ENCODE data around the gene GAPDHS. TPM values are rescaled to one million over a fixed set of nuclear protein-coding genes. Genes with fewer than 3 reads are reported as not detected.

The GAPDHS gene
- total and polyA plus RNA-seq, 2 experiments from 2014 or later: not detected

- WGBS (ENCODE audit: low lambda C conversion rate, missing lambda C conversion rate): 72% methylated on average over 16 of the region's 17 CpGs
- H3K79me2 ChIP-seq: no peaks in the 10 kb centered on the region
- no peak for DNase-seq (ENCODE audit: low spot score)
- H4K20me1 ChIP-seq (ENCODE audit: insufficient read depth, poor library complexity, severe bottlenecking): no peaks in the 10 kb centered on the region
- H3K27ac ChIP-seq: no peak overlapping the region
- TF ChIP-seq EZH2phosphoT487 (IDR thresholded peaks at IDR 0.05; ENCODE audit: low read depth, severe bottlenecking, unreplicated experiment) (no peak), CTCF (IDR thresholded peaks at IDR 0.05; ENCODE audit: poor library complexity) (no peak), EZH2 (IDR thresholded peaks at IDR 0.05; ENCODE audit: borderline replicate concordance) (no peak)
- no peaks in the 10 kb centered on the region for H3K9me3 ChIP-seq (ENCODE audit: low read depth)
- H2AFZ ChIP-seq: no peak overlapping the region
- H3K36me3 ChIP-seq (replicated peaks; ENCODE audit: insufficient read depth, low read depth): no peaks in the 10 kb centered on the region
- no peak overlapping the region for H3K4me3 ChIP-seq
- H3K4me2 ChIP-seq: no peak overlapping the region
- peaks cover 3% of the 10 kb centered on the region for H3K4me1 ChIP-seq (ENCODE audit: insufficient read depth)
- H3K27me3 ChIP-seq: peaks cover 13% of the 10 kb centered on the region
- H3K9me2 ChIP-seq (replicated peaks; ENCODE audit: insufficient read depth): no peaks in the 10 kb centered on the region
Observed at GRCh38 chr19:35562336-35562735, 29.1 kb downstream of the GAPDHS start.

GRCh38 chr19:35562776-35563175 lies 29.5 kb downstream of the GAPDHS start:
- TF ChIP-seq EZH2 (IDR thresholded peaks at IDR 0.05; ENCODE audit: borderline replicate concordance) (no peak), EZH2phosphoT487 (IDR thresholded peaks at IDR 0.05; ENCODE audit: low read depth, severe bottlenecking, unreplicated experiment) (no peak), CTCF (IDR thresholded peaks at IDR 0.05; ENCODE audit: poor library complexity) (no peak)
- Histone ChIP-seq H3K27me3 (peaks cover 13% of the 10 kb centered on the region), H3K9me2 (replicated peaks; ENCODE audit: insufficient read depth) (no peaks in the 10 kb centered on the region)

GRCh38 chr19:35563207-35563829 lies 30.1 kb downstream of the GAPDHS start, which contains the start of gene ATP4A:
TSS of gene ATP4A (minus strand) at chr19:35563658. CDS start at chr19:35563629, 29 bp downstream.
- 79% methylated on average over 12 of the region's 15 CpGs for WGBS (ENCODE audit: low lambda C conversion rate, missing lambda C conversion rate)
- no peak for DNase-seq (ENCODE audit: low spot score)
- Histone ChIP-seq H3K4me1 (ENCODE audit: insufficient read depth) (no peaks in the 10 kb centered on the region), H3K9me2 (replicated peaks; ENCODE audit: insufficient read depth) (no peaks in the 10 kb centered on the region), H3K79me2 (no peaks in the 10 kb centered on the region), H3K9me3 (ENCODE audit: low read depth) (no peaks in the 10 kb centered on the region), H3K27me3 (peaks cover 12% of the 10 kb centered on the region), H2AFZ (no peak within 1 kb of the TSS), H3K36me3 (replicated peaks; ENCODE audit: insufficient read depth, low read depth) (no peaks in the 10 kb centered on the region), H4K20me1 (ENCODE audit: insufficient read depth, poor library complexity, severe bottlenecking) (no peaks in the 10 kb centered on the region), H3K4me3 (no peak within 1 kb of the TSS), H3K4me2 (no peak within 1 kb of the TSS), H3K27ac (no peak within 1 kb of the TSS)
- TF ChIP-seq EZH2 (IDR thresholded peaks at IDR 0.05; ENCODE audit: borderline replicate concordance): no peak
- no peak for TF ChIP-seq EZH2phosphoT487 (IDR thresholded peaks at IDR 0.05; ENCODE audit: low read depth, severe bottlenecking, unreplicated experiment)
- no peak for TF ChIP-seq CTCF (IDR thresholded peaks at IDR 0.05; ENCODE audit: poor library complexity)

More at GRCh38 chr19:35562776-35563175, 29.5 kb downstream of the GAPDHS start:
- WGBS (ENCODE audit: low lambda C conversion rate, missing lambda C conversion rate): no CpG with 5 or more reads among the region's 2 CpGs
- H3K27ac ChIP-seq: no peak overlapping the region
- H3K9me3 ChIP-seq (ENCODE audit: low read depth): no peaks in the 10 kb centered on the region
- DNase-seq (ENCODE audit: low spot score): no peak
- peaks cover 2% of the 10 kb centered on the region for H3K4me1 ChIP-seq (ENCODE audit: insufficient read depth)
- no peak overlapping the region for H3K4me3 ChIP-seq
- no peaks in the 10 kb centered on the region for H3K36me3 ChIP-seq (replicated peaks; ENCODE audit: insufficient read depth, low read depth)
- no peaks in the 10 kb centered on the region for H4K20me1 ChIP-seq (ENCODE audit: insufficient read depth, poor library complexity, severe bottlenecking)
- no peaks in the 10 kb centered on the region for H3K79me2 ChIP-seq
- no peak overlapping the region for H2AFZ ChIP-seq
- H3K4me2 ChIP-seq: no peak overlapping the region

Data from hepatocyte (in vitro differentiated cells).